GM19467 (cell line): ENCODE measurements around the gene FAM170B.

Experiments used
- ATAC-seq: cut with Tn5 transposase; IDR thresholded peaks from one replicate; pipeline ENCODE4 v1.9.1; 2021; ENCODE audit warnings: mild to moderate bottlenecking, moderate library complexity; ENCODE audit not compliant: unreplicated experiment

FAM170B gene

GRCh38 chr10:49107887-49108267 is 25.9 kb downstream of the FAM170B start:
- ATAC-seq, result no peak

GRCh38 chr10:49107111-49107886 is 26.5 kb downstream of the FAM170B start:
- ATAC-seq, result no peak

- ATAC-seq, result no peak
Observed at GRCh38 chr10:49106451-49106850, 27.4 kb downstream of the FAM170B start.

GRCh38 chr10:49105076-49105475 is 28.7 kb downstream of the FAM170B start:
- no peak for ATAC-seq

GRCh38 chr10:49104323-49104722 is 29.5 kb downstream of the FAM170B start:
- ATAC-seq, result no peak

GRCh38 chr10:49103761-49104160 is 30.1 kb downstream of the FAM170B start:
- ATAC-seq, result no peak

- no peak for ATAC-seq
Observed at GRCh38 chr10:49099046-49099445, 34.8 kb downstream of the FAM170B start.

- no peak for ATAC-seq
Observed at GRCh38 chr10:49096890-49097445, 36.9 kb downstream of the FAM170B start.

GRCh38 chr10:49094646-49095045 is 39.2 kb downstream of the FAM170B start:
- ATAC-seq, result no peak

- ATAC-seq, result no peak
Observed at GRCh38 chr10:49093922-49094321, 39.9 kb downstream of the FAM170B start.

- no peak for ATAC-seq
Observed at GRCh38 chr10:49092477-49092876, 41.3 kb downstream of the FAM170B start.

GRCh38 chr10:49091450-49092210 is 42.2 kb downstream of the FAM170B start:
- no peak for ATAC-seq

- ATAC-seq, result no peak
Observed at GRCh38 chr10:49090696-49091380, 43.0 kb downstream of the FAM170B start.

GRCh38 chr10:49090189-49090575 is 43.6 kb downstream of the FAM170B start:
- ATAC-seq, result no peak

- ATAC-seq, result no peak
Observed at GRCh38 chr10:49089557-49090188, 44.1 kb downstream of the FAM170B start.

GRCh38 chr10:49089152-49089551 is 44.7 kb downstream of the FAM170B start:
- no peak for ATAC-seq

GRCh38 chr10:49086889-49087288 is 46.9 kb downstream of the FAM170B start:
- no peak for ATAC-seq

GRCh38 chr10:49083261-49083660 is 50.6 kb downstream of the FAM170B start:
- no peak for ATAC-seq

- no peak for ATAC-seq
Observed at GRCh38 chr10:49082766-49083165, 51.1 kb downstream of the FAM170B start.

GRCh38 chr10:49081547-49082275 is 52.1 kb downstream of the FAM170B start:
- ATAC-seq, result no peak
